Endodermal cell (in vitro differentiated cells): ENCODE data around the gene CEP104. TPM values are rescaled to one million over a fixed set of nuclear protein-coding genes. Genes with fewer than 3 reads are reported as not detected.

ENCODE experiments used
- DNase-seq: peaks from one replicate; pipeline ENCODE4 v3.0.0-alpha.2; 2017
- H3K27ac ChIP-seq: 2 replicates; pipeline ENCODE4 v1.5.1; 2013; ENCODE audit warnings: mild to moderate bottlenecking, low read depth, low read length, moderate library complexity
- H3K27me3 ChIP-seq: 2 replicates; pipeline ENCODE4 v1.6.1; 2013; ENCODE audit warnings: mild to moderate bottlenecking, low read length, moderate library complexity; ENCODE audit not compliant: insufficient read depth, control insufficient read depth, poor library complexity, severe bottlenecking
- H3K36me3 ChIP-seq: 2 replicates; pipeline ENCODE4 v1.7.0; 2013; ENCODE audit warnings: mild to moderate bottlenecking, low read length, moderate library complexity; ENCODE audit not compliant: control insufficient read depth, insufficient read depth
- H3K4me1 ChIP-seq: one replicate; pipeline ENCODE4 v1.7.0; 2013; ENCODE audit warnings: low read length; ENCODE audit not compliant: control insufficient read depth, insufficient read depth
- H3K4me3 ChIP-seq: 2 replicates; pipeline ENCODE4 v1.5.1; 2013; ENCODE audit warnings: mild to moderate bottlenecking, low read length, moderate library complexity
- H3K9ac ChIP-seq: 2 replicates; pipeline ENCODE4 v1.6.1; 2013; ENCODE audit warnings: mild to moderate bottlenecking, low read length, moderate library complexity; ENCODE audit not compliant: poor library complexity, severe bottlenecking; ENCODE audit errors: extremely low read depth
- H3K9me3 ChIP-seq: 2 replicates; pipeline ENCODE4 v1.6.1; 2013; ENCODE audit warnings: mild to moderate bottlenecking, low read length, moderate library complexity; ENCODE audit not compliant: control insufficient read depth
- H3K27ac Mint-ChIP-seq: 2 replicates; pipeline ENCODE4 v1.8.0; 2020; ENCODE audit warnings: mixed read lengths
- H3K27me3 Mint-ChIP-seq: 2 replicates; pipeline ENCODE4 v1.8.0; 2021; ENCODE audit warnings: mild to moderate bottlenecking, mixed read lengths; ENCODE audit not compliant: insufficient read depth
- H3K36me3 Mint-ChIP-seq: 2 replicates; pipeline ENCODE4 v1.8.0; 2020; ENCODE audit warnings: low read depth, mixed read lengths
- H3K4me1 Mint-ChIP-seq: 2 replicates; pipeline ENCODE4 v1.8.0; 2020; ENCODE audit warnings: mixed read lengths
- H3K4me3 Mint-ChIP-seq: 2 replicates; pipeline ENCODE4 v1.8.0; 2020; ENCODE audit warnings: mild to moderate bottlenecking, moderate library complexity, mixed read lengths
- H3K9me3 Mint-ChIP-seq: 2 replicates; pipeline ENCODE4 v1.8.0; 2020; ENCODE audit warnings: mild to moderate bottlenecking, mixed read lengths
- CTCF ChIP-seq: fragments of 200-600 bp; sonication (generic); conservative IDR thresholded peaks from 2 replicates; pipeline ENCODE4 v1.5.0; 2021; ENCODE audit warnings: antibody characterized with exemption, mild to moderate bottlenecking
- WGBS, 2 experiments: methylation state at CpG; one replicate each; pipeline versions ENCODE4 v1.1.5 to v1.1.7; 2013; ENCODE audit warnings: missing lambda C conversion rate in 2 of 2, mixed read lengths in 1 of 2; ENCODE audit not compliant: insufficient coverage in 1 of 2, insufficient read length in 1 of 2; 5-methylcytosine and 5-hydroxymethylcytosine counted together
- total RNA-seq, 2 donors: library from RNA; stranded (reverse); fragmentation: NEBNext Ultra II Directional in 1 of 2; extraction: Animal tissue kit (Norgen Biotek cat#: 25700) in 1 of 2; gene quantifications; 2 replicates in 1 of 2; 3 replicates in 1 of 2; pipeline ENCODE4 v1.2.1, GENCODE V29; 2021

The CEP104 gene
- total RNA-seq, 2 donors from 2014 or later = 34.2 to 47.5 TPM

DNA sequence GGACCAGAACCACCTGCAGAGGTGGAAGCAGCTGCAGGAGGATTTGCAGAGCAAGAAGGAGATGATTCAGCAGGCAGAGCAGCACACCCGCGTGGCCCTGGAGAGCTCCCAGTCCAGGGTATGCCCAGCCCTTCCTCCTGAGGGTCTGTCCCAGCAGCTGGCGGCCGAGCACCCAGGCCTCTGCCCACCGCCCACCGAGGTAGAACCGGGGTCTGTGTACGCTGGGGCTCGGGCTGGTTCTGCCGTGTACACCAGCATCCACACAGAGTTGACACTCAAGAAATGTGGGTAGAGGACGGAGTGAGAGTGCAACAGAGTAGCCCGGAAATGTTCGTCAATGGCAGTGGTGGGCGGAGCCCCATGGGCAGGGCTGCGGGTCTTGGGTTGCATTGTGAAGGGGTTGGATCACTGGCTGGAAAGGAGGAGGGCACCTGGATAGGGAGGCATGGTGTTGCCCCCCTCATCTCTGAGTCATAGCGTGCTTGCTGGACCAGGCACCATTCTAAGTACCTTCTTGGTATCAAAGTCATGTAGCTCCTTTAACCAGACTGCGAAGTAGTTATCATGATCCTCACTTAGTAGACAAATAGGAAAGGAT, 89.6 kb downstream of the CEP104 start:
- Histone ChIP-seq H3K27ac (no peak overlapping the region), H3K9ac (no peak overlapping the region), H3K36me3 (no peaks in the 10 kb centered on the region), H3K27me3 (no peaks in the 10 kb centered on the region), H3K4me3 (no peak overlapping the region), H3K4me1 (no peaks in the 10 kb centered on the region), H3K9me3 (no peaks in the 10 kb centered on the region)
- DNase-seq = peak; percentile 42
- Mint-ChIP-seq H3K4me3 (no peak overlapping the region), H3K27ac (no peak overlapping the region), H3K4me1 (peaks cover 6% of the 10 kb centered on the region), H3K36me3 (no peaks in the 10 kb centered on the region), H3K9me3 (no peaks in the 10 kb centered on the region), H3K27me3 (peaks cover 19% of the 10 kb centered on the region)
- 90 to 92% methylated on average over 2 to 16 of the region's 17 CpGs for WGBS, 2 experiments
- TF ChIP-seq CTCF = no peak

GRCh38 chr1:3763351-3764125, 93.5 kb downstream of the CEP104 start:
- WGBS, 2 experiments = 91 to 92% methylated on average over 16 to 31 of the region's 31 CpGs
- TF ChIP-seq CTCF = no peak

GRCh38 chr1:3762873-3763228, 94.2 kb downstream of the CEP104 start:
- Histone ChIP-seq H3K9ac (no peak overlapping the region), H3K36me3 (no peaks in the 10 kb centered on the region), H3K9me3 (no peaks in the 10 kb centered on the region), H3K27ac (no peak overlapping the region), H3K4me3 (no peak overlapping the region), H3K27me3 (peaks cover 15% of the 10 kb centered on the region), H3K4me1 (no peaks in the 10 kb centered on the region)
- Mint-ChIP-seq H3K4me3 (no peak overlapping the region), H3K9me3 (peaks cover 11% of the 10 kb centered on the region), H3K27ac (no peak overlapping the region), H3K36me3 (no peaks in the 10 kb centered on the region), H3K27me3 (peaks cover 42% of the 10 kb centered on the region), H3K4me1 (no peaks in the 10 kb centered on the region)
- DNase-seq = no peak
- 89 to 94% methylated on average over 5 to 12 of the region's 12 CpGs for WGBS, 2 experiments
- TF ChIP-seq CTCF = no peak

More at GRCh38 chr1:3763351-3764125, 93.5 kb downstream of the CEP104 start:
- DNase-seq = no peak
- Mint-ChIP-seq H3K36me3 (no peaks in the 10 kb centered on the region), H3K4me1 (no peaks in the 10 kb centered on the region), H3K9me3 (peaks cover 11% of the 10 kb centered on the region), H3K27ac (no peak overlapping the region), H3K4me3 (no peak overlapping the region), H3K27me3 (peaks cover 41% of the 10 kb centered on the region)
- H3K36me3 ChIP-seq = no peaks in the 10 kb centered on the region
- no peak overlapping the region for H3K4me3 ChIP-seq
- H3K9ac ChIP-seq = no peak overlapping the region
- peaks cover 15% of the 10 kb centered on the region for H3K27me3 ChIP-seq
- H3K27ac ChIP-seq = no peak overlapping the region
- H3K4me1 ChIP-seq = no peaks in the 10 kb centered on the region
- H3K9me3 ChIP-seq = no peaks in the 10 kb centered on the region
